AG08395 (cell line): ENCODE results near the gene KCTD10.
"Not testable (repeated sequence)": the region's sequence is repeated elsewhere in the genome, so short reads cannot be mapped to it uniquely, and the experiment has no call there.

ENCODE experiments used
- DNase-seq: peaks from one replicate; pipeline ENCODE4 v3.0.0; 2012; ENCODE audit warnings: mixed read lengths, low spot score

Gene KCTD10

DNA sequence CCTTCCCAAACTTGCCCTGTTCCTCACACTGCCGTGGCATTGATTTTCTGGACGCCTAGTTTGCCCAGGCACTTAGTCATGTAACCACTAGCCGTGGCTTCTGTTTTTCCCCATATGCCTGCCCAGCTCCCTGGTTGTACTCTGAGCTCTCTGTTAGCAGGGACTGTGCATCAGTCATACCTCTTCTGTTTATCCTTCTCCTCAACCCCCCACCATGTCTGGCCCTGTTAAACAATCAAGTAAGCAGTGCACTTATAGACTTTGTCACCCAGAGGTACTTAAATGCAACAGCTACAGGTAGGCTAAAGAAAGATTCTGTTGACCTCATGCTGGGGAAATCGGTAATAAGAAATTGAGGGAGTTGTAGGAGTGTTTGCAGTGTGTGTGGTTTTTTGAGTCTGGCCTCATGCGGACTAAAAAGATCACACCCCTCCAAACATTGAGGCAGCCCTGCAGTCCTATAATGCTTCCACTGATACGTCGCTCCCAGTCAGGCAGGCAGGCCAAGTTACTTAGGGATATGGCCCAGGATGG is 17.3 kb upstream of the KCTD10 start:
- no peak for DNase-seq

DNA sequence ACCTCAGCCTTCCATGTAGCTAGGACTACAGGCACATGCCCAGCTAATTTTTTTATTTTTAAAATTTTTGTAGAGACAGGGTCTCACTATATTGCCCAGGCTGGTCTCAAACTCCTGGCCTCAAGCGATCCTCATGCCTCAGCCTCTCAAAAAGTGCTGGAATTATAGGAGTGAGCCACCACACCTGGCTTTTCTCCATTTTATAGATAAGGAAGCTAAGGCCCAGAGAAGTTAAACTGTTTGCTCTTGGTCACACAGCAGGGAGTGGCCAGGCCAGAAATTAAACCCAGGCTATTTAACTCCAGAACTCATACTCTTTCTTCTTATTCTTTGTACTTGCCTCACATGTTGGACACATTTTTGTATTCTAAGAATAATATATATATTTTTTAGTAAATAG is 16.8 kb upstream of the KCTD10 start:
- DNase-seq, result no peak

DNA sequence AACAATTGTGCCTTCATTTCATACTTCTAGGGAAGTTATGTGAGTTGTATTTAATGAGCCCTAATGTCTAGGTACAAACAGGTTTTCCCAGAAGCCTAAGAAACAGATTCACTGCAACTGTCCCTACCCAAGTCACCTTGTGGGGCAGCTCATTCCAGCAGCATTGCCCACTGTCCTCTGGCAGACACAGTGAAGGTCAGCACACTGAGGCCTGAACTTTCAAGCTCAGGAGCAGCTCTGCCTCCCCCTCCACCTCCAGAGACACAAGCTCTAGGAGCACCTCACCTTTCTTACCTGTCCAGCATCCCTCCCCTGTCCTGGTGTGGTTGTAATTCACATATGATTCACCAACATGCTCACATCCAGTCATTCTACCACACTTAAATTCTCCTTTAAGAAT is 16.0 kb upstream of the KCTD10 start:
- no peak for DNase-seq

DNA sequence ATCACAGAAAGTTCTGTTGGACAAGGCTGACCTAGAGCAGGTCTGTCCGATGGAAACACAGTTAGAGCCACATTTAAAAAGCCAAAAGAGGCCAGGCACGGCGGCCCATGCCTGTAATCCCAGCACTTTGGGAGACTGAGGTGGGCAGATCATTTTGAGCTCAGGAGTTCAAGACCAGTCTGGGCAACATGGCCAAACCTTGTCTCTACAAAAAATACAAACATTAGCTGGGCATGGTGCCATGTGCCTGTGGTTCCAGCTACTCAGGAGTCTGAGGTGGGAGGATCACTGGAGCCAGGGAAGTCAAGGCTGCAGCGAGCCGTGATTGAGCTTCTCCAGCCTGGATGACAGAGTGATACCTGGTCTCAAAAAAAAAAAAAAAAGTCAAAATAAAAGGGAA is 15.3 kb upstream of the KCTD10 start:
- DNase-seq, result no peak

DNA sequence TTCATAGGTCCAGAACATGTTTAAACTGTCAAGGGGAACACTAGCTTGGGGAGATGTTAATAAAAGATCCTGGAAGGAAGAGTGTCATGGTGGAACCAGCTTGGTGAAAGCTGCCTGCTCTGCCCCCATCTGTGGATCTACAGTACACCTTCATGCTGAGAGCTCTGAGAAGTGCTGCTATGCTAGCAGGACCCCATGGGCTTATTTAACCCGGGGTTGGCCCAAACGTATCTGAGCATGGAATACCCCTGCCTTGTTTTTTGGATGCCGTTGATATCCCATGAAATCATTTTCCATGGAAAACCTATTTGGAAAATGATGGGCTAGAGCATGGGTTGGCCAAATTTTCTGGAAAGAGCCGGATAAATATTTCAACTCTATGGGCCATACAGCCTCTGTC is 14.6 kb upstream of the KCTD10 start:
- DNase-seq, result no peak

DNA sequence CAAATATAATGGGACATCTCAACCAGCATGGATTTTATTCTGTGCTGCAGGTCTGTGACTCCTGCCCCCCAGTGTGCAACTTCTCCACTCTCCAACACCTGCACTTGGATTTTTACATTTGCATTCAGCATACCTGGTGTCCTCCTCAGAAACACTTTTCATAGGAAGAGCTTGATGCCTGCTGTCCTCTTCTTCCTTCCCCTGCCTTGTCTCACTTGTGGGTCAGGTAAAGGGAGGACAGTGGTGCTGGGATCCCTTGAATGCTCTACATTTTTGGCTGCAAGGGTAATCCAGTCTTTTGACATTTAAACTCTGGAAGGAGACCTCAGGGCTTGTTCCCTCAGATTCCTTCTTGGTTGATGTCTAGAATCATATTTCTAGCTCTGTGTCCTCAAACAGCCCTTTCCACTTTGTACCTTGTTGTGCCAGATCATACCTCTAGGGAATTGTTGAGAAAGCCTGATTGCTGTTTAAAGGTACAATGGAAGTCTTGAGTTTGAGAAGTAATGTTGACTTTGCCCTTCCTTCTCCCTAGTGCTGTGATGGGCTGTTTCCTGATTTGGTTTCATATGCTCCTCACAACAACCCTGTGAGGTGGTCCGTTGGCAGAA is 13.0 kb upstream of the KCTD10 start:
- no peak for DNase-seq

DNA sequence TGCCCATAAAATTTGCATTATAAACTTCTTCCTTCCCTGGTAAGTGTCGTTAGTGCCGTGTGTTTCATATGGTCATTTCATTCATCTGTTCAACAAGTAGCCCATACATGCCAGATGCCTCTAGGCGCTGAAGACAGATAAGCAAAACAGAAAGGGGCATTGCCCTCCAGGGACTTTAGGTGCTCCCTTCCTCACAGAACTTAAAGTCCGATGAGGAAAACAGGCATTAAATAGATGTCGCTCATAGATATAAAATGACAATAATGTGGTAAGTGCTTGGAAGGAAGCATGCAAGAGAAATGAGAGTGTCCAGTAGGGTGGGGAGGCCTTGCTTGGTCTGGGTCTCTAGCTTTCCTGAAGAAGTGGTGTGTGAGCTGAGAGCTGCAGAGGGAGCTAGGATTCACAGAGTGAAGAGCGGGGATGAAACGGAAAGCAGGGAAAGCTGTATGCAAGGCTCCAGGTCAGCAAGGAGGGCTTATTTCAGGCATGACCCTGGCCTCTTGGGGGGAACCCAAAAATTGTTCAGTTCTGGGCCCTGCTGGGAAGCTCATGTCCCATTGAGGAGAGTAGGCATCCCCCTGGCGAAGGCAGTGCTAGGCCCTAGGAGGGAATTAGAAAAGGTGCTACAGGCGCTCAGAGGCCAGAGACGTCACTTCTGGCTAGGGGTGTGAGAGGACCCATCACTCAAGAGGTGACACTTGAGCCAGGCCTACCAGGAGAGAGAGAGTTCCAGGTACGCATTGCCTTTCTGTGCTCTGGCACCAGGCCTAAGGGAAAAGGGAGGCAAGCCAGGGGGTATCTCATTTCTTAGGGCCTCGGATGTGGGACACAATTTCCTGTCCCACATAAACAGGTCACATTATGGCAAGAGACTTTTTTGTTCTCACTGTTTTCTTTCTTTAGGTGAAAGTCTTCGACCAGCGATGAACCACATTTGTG is 12.2 kb upstream of the KCTD10 start:
- DNase-seq, result no peak

DNA sequence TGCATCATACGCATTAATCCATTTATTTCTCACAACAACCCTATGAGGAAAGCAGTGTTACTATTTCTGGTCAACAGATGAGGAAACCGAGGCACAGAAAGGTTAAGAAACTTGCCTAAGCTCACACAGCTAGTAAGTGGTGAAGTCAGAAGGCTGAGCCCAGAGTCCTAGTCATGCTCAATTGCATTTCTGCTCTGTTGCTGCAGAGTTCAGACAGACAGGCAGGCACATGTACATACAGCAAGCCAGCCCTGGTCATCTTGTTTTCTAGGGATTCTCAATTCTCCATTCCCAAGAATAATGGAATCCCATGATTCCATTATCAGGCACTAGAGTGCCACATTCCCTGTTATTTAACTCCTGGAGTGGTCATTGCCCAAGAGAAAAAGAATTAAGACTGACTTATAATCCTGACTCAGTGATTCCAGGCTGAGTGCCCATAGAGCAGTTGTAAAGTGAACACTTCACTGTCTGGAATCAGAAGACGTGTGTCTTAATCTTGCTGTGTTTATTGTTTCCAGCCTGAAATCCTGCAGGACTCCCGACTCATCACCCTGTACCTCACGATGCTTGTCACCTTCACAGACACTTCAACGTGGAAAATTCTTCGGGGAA is 11.1 kb upstream of the KCTD10 start:
- DNase-seq, result no peak

DNA sequence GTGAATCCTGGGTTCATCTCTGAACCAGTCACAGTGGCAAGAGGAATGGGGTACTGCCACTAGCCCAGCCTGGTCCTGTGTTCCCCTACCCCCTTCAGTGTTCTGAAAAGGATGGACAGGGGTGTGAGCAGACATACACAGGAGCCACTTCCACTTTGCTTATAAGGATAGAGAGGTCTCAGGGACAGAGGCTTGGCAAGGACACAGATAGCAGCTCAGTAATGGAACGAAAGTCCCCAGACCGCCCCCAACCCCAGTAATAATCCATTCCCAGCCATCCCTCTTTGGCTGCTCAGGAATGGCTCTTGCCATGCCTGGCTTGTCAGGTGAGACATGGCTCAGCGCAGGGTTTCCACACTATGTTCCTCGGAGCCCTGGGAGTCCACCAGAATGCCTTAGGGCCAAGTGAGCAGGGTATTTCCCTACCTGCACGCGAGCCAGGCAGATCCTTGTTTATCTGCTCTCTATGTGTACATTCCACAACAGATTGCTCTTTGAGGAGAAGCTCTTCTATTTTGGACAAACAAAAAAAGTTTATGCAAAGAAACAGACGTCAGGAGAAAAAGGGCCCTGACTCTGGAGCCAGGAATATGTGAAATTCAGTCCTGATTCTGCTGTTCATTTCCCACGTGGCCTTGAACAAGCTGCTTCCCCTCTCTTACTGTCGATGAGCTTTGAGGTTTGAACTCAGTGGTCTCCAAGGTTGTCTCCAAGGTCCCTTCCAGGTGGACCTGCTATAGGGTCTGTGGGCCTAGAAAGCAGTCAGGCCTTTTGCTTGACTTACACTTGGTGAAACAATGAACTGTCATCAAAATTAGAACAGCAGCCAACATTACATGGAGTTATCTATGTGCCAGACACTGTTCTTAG is 10.3 kb upstream of the KCTD10 start:
- no peak for DNase-seq

DNA sequence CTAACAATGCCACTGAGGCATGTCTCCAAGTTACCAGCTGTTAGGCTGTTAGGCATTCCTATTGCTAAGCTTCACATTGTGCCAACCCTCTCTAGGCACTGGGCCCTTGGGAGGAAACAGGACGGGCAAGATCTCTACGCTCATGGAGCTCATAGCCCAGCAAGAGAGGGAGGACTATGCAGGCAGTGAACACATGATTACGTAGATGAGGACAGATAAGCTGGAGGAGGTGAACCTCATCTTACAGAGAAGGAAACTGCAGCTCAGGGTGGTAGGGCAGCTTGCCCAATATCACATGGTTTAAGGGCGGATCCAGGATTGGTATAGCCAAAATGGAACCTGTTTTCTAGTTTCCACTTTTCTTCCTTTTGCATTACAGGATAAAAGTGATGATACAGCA is 8.1 kb upstream of the KCTD10 start:
- no peak for DNase-seq

DNA sequence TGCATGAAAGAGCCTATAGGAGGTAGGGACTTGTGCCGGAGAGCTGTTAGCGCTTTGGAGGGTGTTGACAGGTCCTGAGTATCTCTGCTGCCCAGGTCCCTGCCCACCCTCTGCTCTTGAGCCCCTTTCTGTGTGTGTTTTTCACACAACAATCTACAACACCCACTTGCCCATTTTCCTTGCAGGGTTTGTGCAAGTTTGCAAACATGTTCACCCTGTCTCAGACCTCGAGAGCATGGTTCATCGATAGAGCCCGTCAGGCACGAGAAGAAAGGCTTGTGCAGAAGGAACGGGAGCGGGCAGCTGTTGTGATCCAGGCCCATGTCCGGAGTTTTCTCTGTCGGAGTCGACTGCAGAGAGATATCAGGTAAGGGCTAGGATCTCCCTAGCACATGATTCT is 6.2 kb upstream of the KCTD10 start:
- no peak for DNase-seq

DNA sequence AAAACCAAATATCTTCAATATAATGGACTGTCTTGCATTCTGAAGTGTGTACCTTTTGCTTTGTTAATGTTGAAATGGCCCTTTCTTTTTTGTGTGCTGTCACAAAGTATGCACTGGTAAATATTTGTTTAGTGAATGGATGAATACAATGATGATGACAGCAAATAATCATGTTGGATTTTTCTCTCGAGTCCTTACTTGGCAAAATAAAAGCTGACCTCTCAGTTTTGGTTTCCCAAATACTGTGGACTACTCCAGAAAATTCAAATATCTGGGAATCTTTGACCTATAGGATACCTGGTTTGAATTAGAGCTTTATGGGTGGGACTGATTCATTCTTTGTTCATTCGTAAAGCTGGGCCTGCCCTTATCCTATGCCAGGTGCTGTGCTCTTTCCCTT is 5.8 kb upstream of the KCTD10 start:
- DNase-seq, result no peak

DNA sequence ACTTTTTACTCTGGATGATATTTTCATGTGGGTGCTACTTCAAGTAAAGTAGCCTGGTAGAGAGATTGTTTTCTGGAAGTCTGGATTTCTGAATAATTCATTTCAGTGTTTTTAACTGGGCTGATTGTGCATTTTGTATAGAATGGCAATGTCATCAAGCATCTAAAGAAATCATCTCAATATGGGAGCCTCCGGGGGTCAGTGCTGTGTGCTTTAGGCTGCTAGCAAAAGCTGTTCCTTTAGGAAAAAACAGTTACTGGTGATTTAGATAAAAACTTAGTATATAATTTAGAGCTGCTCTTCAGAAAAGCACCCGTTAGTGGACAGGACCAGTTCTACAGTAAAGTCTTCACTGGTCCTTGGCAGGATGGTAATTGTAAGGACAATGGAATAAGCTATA is 5.4 kb upstream of the KCTD10 start:
- no peak for DNase-seq

DNA sequence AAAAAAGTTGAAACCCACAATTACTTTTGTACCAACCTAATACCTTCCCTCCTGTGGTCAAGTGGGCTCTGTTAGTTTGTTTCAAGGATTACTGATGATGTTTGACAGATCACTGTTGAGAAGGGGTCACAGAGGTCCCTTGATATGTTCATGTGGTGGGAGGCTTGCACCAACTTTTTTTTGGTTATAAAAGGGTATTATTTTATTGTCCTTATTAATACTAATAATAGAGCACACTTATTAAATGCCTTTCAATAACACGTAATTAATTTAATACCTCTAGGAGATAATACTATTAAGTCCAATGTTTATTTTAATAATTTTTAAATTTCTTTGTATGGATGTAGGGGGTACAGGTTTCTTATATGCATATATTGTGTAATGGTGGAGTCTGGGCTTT is 4.8 kb upstream of the KCTD10 start:
- DNase-seq, result no peak

DNA sequence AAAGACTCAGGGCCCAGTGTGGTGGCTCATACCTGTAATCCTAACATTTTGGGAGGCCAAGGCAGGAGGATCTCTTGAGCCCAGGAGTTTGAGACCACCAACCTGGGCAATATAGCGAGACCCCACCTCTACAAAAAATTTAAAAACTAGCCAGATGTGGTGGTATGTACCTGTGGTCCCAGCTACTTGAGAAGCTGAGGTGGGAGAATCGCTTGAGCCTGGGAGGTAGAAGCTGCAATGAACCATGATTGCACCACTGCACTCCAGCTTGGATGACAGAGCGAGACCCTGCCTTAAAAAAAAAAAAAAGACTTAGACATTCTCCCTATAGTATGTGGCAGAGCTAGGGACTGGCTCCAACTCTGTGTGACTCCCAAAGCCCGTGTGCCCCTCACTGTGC is 3.3 kb upstream of the KCTD10 start:
- DNase-seq, result no peak

DNA sequence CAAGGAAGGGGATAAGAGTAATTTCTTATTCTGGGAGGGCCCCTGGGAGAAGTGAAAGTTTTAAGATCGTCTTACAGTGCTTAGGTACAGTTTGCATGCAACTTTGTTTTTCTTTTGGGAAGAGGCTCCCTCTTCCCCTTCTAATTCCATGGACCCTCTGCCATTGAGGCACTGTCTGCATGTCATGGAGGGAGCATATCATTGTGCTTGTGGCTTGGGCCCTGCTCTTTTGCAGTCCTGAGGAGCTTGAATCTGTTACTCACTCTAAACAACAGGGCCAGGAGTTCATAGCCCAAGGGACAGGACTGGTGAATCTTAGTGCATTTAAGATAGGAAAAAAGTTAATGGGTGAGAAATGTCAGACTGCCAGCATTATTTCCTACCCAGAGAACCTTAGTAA is 2.7 kb upstream of the KCTD10 start:
- DNase-seq, result no peak

DNA sequence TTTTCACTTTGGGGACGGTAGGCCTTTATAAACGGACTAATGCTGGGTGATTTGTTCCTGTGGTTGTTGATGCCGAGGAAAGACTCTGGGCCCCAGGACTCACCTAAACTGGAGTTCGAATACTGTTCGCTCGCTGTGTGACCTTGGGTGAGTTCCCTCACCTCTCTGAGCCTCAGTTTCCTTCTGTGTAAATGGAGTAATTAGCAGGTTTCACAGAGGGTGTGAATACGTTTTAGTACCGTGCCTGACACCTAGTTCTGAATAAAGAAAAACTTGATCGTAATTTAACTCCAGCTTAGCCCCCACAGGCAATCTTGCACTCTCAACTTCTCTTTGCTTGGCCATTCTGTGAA is 839 bp upstream of the KCTD10 start:
- no peak for DNase-seq

DNA sequence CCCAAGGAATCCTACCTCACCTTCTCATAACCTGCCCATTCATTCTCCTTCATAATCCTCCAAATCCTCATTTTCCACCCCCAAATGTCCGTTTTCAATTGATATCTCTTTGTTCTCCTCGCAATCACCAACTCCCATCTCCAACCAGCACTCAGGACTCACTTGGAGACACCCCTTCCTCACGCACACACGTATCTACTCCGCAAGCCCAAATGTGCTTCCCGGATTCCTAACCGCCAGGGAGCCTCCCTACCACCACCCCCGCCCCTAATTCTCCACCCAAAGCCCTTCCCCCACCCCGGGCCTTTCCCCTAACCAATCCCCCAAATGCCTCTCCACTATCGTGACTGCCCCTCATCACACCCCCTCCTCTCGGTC is 304 bp downstream of the KCTD10 start:
- no peak for DNase-seq

DNA sequence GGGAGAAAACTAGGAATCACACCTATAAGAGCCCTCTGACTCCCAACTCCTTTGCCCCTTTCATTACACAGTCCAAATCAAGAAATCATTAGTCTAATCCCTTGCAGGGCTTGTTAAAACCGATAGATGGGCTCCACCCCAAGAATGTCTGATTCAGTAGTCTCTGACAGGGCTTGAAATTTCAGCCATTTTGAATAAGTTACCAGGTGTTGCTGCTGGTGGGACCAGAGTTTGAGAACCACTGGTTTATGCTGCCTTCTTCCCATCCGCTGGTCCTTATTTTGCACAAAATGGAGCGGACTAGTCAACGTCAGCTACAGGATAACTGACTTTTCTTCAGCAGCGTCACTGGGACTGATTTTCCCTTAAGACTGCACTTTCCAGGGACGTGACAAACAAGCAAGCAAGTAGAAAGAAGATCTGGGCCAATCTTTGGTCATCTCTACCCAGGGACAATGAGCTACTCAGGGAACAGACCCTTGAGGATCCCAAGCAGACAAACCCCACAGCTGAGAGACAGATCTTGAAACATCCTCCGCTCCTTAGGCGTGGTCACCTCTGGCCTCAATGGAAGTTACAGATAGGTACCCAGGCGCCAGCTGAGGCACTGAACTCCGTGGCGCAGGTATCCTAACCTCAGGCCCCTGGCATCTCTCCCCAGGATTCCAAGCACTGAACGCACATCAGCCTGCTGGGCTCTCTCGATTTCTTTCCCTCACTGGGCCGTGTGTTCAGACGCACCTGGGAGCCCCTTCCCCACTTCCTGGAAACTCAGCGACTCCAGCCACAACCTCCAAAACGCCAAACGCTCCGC is 900 bp downstream of the KCTD10 start:
- DNase-seq, result peak; percentile 27

DNA sequence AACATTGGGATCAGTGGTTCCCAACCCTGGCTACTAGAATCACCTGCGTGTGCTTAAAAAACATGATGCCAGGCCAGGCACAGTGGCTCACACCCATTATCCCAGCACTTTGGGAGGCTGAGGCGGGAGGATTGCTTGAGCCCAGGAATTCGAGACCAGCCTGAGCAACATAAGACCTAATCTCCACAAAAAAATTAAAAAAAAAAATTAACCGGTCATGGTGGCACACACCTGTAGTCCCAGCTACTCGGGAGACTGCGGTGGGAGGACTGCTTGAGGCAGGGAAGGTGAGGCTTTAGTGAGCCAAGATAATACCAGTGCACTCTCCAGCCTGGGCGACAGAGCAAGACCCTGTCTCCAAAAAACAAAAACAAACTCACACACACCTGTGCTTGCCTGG is 2.0 kb downstream of the KCTD10 start:
- DNase-seq, result no peak

DNA sequence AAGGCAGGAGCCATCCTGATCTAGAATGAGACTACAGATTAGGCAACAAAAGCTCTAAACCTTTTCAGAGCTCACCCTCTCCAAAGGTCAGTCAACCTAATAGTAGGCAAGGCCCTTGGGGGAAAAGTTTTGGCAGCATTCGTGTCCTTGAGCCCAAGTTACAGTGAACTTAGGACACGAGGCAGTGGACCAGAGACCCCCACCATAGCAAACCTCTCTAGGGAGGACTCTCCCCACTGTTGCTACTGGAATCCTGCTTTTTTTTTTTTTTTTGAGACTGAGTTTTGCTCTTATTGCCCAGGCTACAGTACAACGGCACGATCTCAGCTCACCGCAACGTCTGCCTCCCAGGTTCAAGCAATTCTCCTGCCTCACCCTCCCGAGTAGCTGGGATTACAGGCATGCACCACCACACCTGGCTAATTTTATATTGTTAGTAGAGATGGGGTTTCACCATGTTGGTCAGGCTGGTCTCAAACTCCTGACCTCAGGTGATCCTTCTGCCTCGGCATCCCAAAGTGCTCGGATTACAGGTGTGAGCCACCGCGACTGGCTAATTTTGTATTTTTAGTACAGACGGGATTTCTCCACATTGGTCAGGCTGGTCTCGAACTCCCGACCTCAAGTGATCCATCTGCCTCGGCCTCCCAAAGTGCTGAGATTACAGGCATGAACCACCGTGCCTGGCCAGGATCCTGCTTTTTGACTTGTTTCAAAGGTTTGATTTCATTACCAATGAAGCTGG is 3.4 kb downstream of the KCTD10 start:
- DNase-seq, result not testable (repeated sequence)
